H9 (cell line): ENCODE data around the gene EIF3CL. TPM values are rescaled to one million over a fixed set of nuclear protein-coding genes. Genes with fewer than 3 reads are reported as not detected.
"Not testable (repeated sequence)": the region's sequence is repeated elsewhere in the genome, so short reads cannot be mapped to it uniquely, and the experiment has no call there.

Experiments
- DNase-seq: peaks from one replicate; pipeline ENCODE4 v3.0.0-alpha.2; 2017
- H2AFZ ChIP-seq: one replicate; pipeline ENCODE4 v1.6.1; 2013; ENCODE audit warnings: mild to moderate bottlenecking, low read length, control low read depth, moderate library complexity
- H2AK5ac ChIP-seq: 2 replicates; pipeline ENCODE4 v1.6.1; 2013; ENCODE audit warnings: low read length, control low read depth, mixed read lengths; ENCODE audit not compliant: insufficient read length
- H2BK120ac ChIP-seq: one replicate; pipeline ENCODE4 v1.6.1; 2013; ENCODE audit warnings: low read depth, mild to moderate bottlenecking, low read length, control low read depth, inconsistent platforms; ENCODE audit not compliant: poor library complexity, severe bottlenecking
- H2BK12ac ChIP-seq: 2 replicates; pipeline ENCODE4 v1.6.1; 2013; ENCODE audit warnings: low read length, control low read depth, mixed read lengths, low read depth; ENCODE audit not compliant: insufficient read length
- H2BK15ac ChIP-seq: 2 replicates; pipeline ENCODE4 v1.6.1; 2013; ENCODE audit warnings: low read depth, low read length, control low read depth
- H2BK20ac ChIP-seq: one replicate; pipeline ENCODE4 v1.6.1; 2013; ENCODE audit warnings: low read depth, mild to moderate bottlenecking, low read length, control low read depth, inconsistent platforms; ENCODE audit not compliant: poor library complexity, severe bottlenecking
- H2BK5ac ChIP-seq: 2 replicates; pipeline ENCODE4 v1.6.1; 2013; ENCODE audit warnings: low read length, control low read depth, mixed read lengths; ENCODE audit not compliant: insufficient read length
- H3K14ac ChIP-seq: 2 replicates; pipeline ENCODE4 v1.6.1; 2013; ENCODE audit warnings: low read length, control low read depth; ENCODE audit not compliant: insufficient read depth
- H3K18ac ChIP-seq: 2 replicates; pipeline ENCODE4 v1.6.1; 2013; ENCODE audit warnings: low read depth, mild to moderate bottlenecking, mixed read lengths, low read length, control low read depth; ENCODE audit not compliant: insufficient read length
- H3K23ac ChIP-seq: 2 replicates; pipeline ENCODE4 v1.6.1; 2013; ENCODE audit warnings: low read length, control low read depth, mixed read lengths, low read depth; ENCODE audit not compliant: insufficient read length
- H3K23me2 ChIP-seq: 2 replicates; pipeline ENCODE4 v1.6.1; 2013; ENCODE audit warnings: low read depth, mild to moderate bottlenecking, mixed read lengths, low read length, control low read depth; ENCODE audit not compliant: insufficient read length, poor library complexity, severe bottlenecking
- H3K27ac ChIP-seq: 2 replicates; pipeline ENCODE4 v1.5.1; 2013; ENCODE audit warnings: low read length, control low read depth, mixed read lengths, low read depth; ENCODE audit not compliant: insufficient read length
- H3K27me3 ChIP-seq: 2 replicates; pipeline ENCODE4 v1.6.1; 2013; ENCODE audit warnings: low read length, control low read depth, inconsistent platforms; ENCODE audit not compliant: insufficient read depth
- H3K4ac ChIP-seq: 2 replicates; pipeline ENCODE4 v1.6.1; 2013; ENCODE audit warnings: low read depth, mild to moderate bottlenecking, control low read depth, inconsistent platforms, low read length, moderate library complexity
- H3K4me1 ChIP-seq: 2 replicates; pipeline ENCODE4 v1.6.1; 2013; ENCODE audit warnings: low read length, control low read depth, inconsistent platforms; ENCODE audit not compliant: insufficient read depth
- H3K4me2 ChIP-seq: 2 replicates; pipeline ENCODE4 v1.6.1; 2013; ENCODE audit warnings: low read length, control low read depth, mixed read lengths; ENCODE audit not compliant: insufficient read length, insufficient read depth
- H3K56ac ChIP-seq: 2 replicates; pipeline ENCODE4 v1.6.1; 2013; ENCODE audit warnings: low read depth, mild to moderate bottlenecking, mixed read lengths, low read length, control low read depth; ENCODE audit not compliant: insufficient read length
- H3K79me1 ChIP-seq: 2 replicates; pipeline ENCODE4 v1.6.1; 2013; ENCODE audit warnings: low read depth, mild to moderate bottlenecking, moderate library complexity, low read length, control low read depth, inconsistent platforms; ENCODE audit not compliant: insufficient read depth, poor library complexity, severe bottlenecking
- H3K79me2 ChIP-seq: 2 replicates; pipeline ENCODE4 v1.6.1; 2013; ENCODE audit warnings: low read length, control low read depth, inconsistent platforms; ENCODE audit not compliant: insufficient read depth
- H3K9ac ChIP-seq: 2 replicates; pipeline ENCODE4 v1.6.1; 2013; ENCODE audit warnings: low read length, control low read depth, mixed read lengths; ENCODE audit not compliant: insufficient read length; ENCODE audit errors: extremely low read depth
- H3K9me3 ChIP-seq: one replicate; pipeline ENCODE4 v1.6.1; 2013; ENCODE audit warnings: low read depth, low read length, inconsistent platforms; ENCODE audit not compliant: control insufficient read depth
- H3T11ph ChIP-seq: one replicate; pipeline ENCODE4 v1.6.1; 2013; ENCODE audit warnings: mild to moderate bottlenecking, low read length, control low read depth, inconsistent platforms
- H4K20me1 ChIP-seq: one replicate; pipeline ENCODE4 v1.6.1; 2013; ENCODE audit not compliant: control insufficient read depth, insufficient read length, insufficient read depth
- H4K5ac ChIP-seq: 2 replicates; pipeline ENCODE4 v1.6.1; 2013; ENCODE audit warnings: low read depth, mild to moderate bottlenecking, mixed read lengths, low read length, control low read depth; ENCODE audit not compliant: insufficient read length
- H4K8ac ChIP-seq: replicated peaks from 2 replicates; pipeline ENCODE4 v1.6.1; 2013; ENCODE audit warnings: low read length, control low read depth, mixed read lengths, low read depth; ENCODE audit not compliant: insufficient read length
- H4K91ac ChIP-seq: 2 replicates; pipeline ENCODE4 v1.6.1; 2013; ENCODE audit warnings: low read depth, mild to moderate bottlenecking, moderate library complexity, mixed read lengths, low read length, control low read depth; ENCODE audit not compliant: insufficient read length
- H3K27ac Mint-ChIP-seq, 3 experiments: 2 replicates in 2 of 3; 3 replicates in 1 of 3; pipeline ENCODE4 v1.8.0; 2020 to 2021; ENCODE audit warnings: mixed read lengths in 3 of 3, mild to moderate bottlenecking in 1 of 3, moderate library complexity in 1 of 3
- H3K27me3 Mint-ChIP-seq: 2 replicates; pipeline ENCODE4 v1.8.0; 2021; ENCODE audit warnings: low read depth, mild to moderate bottlenecking, moderate library complexity, mixed read lengths
- H3K36me3 Mint-ChIP-seq, 3 experiments: 2 replicates in 2 of 3; 3 replicates in 1 of 3; pipeline ENCODE4 v1.8.0; 2020 to 2021; ENCODE audit warnings: low read depth in 3 of 3, mixed read lengths in 3 of 3; ENCODE audit not compliant: insufficient read depth in 1 of 3
- H3K4me1 Mint-ChIP-seq, 2 experiments: 2 replicates each; pipeline ENCODE4 v1.8.0; 2020; ENCODE audit warnings: mixed read lengths in 2 of 2
- H3K4me3 Mint-ChIP-seq, 2 experiments: 2 replicates in 1 of 2; 3 replicates in 1 of 2; pipeline ENCODE4 v1.8.0; 2020 to 2021; ENCODE audit warnings: mild to moderate bottlenecking in 2 of 2, mixed read lengths in 2 of 2, moderate library complexity in 1 of 2
- H3K9me3 Mint-ChIP-seq, 2 experiments: 2 replicates in 1 of 2; 3 replicates in 1 of 2; pipeline ENCODE4 v1.8.0; 2020; ENCODE audit warnings: mild to moderate bottlenecking in 2 of 2, mixed read lengths in 2 of 2, moderate library complexity in 1 of 2
- WGBS: extraction: QIAGEN DNeasy Blood & Tissue Kit; methylation state at CpG from one replicate; pipeline ENCODE4 v1.1.7; 2013; ENCODE audit warnings: missing lambda C conversion rate, low lambda C conversion rate, mixed read lengths; ENCODE audit not compliant: insufficient read length; ENCODE audit errors: extremely low coverage; 5-methylcytosine and 5-hydroxymethylcytosine counted together
- total RNA-seq: library from RNA; stranded (reverse); gene quantifications from 2 replicates; pipeline ENCODE4 v1.2.1, GENCODE V29; 2021

The EIF3CL gene
- total RNA-seq, 1 experiment from 2014 or later = 105 TPM

DNA sequence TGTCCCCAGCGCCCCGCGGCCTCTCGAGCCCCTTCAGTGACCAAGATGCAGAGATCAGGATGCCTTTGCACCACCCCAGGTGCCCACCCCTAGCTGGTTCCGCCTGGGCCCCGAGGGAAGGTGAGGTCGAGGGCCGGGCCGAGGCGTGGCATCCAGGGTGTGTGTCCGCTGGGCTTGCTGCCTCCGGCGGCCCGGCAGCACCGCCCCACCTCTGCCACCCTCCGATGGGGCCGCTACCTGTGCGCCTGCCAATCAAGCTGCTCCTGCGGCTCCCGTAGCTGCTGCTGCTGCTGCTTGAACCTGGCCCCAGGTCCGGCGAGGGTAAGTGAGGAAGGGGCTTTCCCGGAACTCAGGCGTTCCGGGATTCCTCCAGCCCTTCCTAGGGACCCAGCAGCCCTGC is 29.4 kb downstream of the EIF3CL start:
- not testable (repeated sequence) for H4K5ac ChIP-seq, H3K23me2 ChIP-seq, H3K36me3 Mint-ChIP-seq, H2BK12ac ChIP-seq, H3K79me2 ChIP-seq, H3K9me3 Mint-ChIP-seq, H3K4me1 Mint-ChIP-seq, H3K27me3 ChIP-seq, H3K4me2 ChIP-seq, H3K56ac ChIP-seq, H4K91ac ChIP-seq, H3K23ac ChIP-seq, H2BK20ac ChIP-seq, H3K4ac ChIP-seq, H2BK15ac ChIP-seq, H3K9ac ChIP-seq, H3T11ph ChIP-seq, H2AK5ac ChIP-seq, H2BK5ac ChIP-seq, H4K8ac ChIP-seq, H4K20me1 ChIP-seq, H3K27ac Mint-ChIP-seq, H3K4me1 ChIP-seq, H3K9me3 ChIP-seq, H3K14ac ChIP-seq, H2BK120ac ChIP-seq, H3K27me3 Mint-ChIP-seq, H3K79me1 ChIP-seq, DNase-seq, H3K27ac ChIP-seq, H2AFZ ChIP-seq, H3K18ac ChIP-seq
- H3K4me3 Mint-ChIP-seq = peak overlapping the region; percentile 45 to 72
- WGBS = no CpG with 5 or more reads among the region's 25 CpGs

DNA sequence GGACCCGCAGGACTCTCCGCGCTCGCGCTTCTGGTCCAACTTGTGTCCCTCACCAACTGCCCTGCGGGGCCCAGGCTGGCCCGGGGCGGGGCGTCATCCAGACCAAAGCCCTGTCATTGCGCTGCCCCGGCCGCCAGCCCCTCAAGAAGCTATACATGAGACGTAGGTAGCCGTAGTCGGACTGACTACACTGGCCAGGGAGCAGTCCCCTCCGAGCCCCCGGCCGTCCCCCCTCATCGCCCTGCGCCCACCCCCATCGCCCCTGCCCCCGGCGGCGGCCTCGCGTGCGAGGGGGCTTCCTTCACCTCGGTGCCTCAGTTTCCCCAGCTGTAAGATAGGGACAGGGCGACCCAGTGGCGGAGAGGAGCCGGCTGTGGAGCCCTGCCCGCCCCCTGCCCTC is 35.7 kb downstream of the EIF3CL start:
- H4K8ac ChIP-seq, H2AK5ac ChIP-seq, H3K36me3 Mint-ChIP-seq, H3K23me2 ChIP-seq, H2BK120ac ChIP-seq, H2BK20ac ChIP-seq, H3K9ac ChIP-seq, H2BK12ac ChIP-seq, H4K20me1 ChIP-seq, H3K27ac Mint-ChIP-seq, H3K27me3 ChIP-seq, H3K23ac ChIP-seq, H2BK5ac ChIP-seq, H3K27ac ChIP-seq, H3K9me3 ChIP-seq, H3K4me2 ChIP-seq, H3T11ph ChIP-seq, H4K5ac ChIP-seq, H3K4me3 Mint-ChIP-seq, H2AFZ ChIP-seq, H3K9me3 Mint-ChIP-seq, H3K4me1 ChIP-seq, H3K56ac ChIP-seq, H3K79me2 ChIP-seq, H3K4me1 Mint-ChIP-seq, H3K79me1 ChIP-seq, H4K91ac ChIP-seq, H3K27me3 Mint-ChIP-seq, H3K18ac ChIP-seq, H3K14ac ChIP-seq, H2BK15ac ChIP-seq, H3K4ac ChIP-seq: not testable (repeated sequence)
- WGBS = no CpG with 5 or more reads among the region's 32 CpGs
- peak; percentile 28 for DNase-seq
